ENCODE data around the gene P2RX4. TPM values are rescaled to one million over a fixed set of nuclear protein-coding genes. Genes with fewer than 3 reads are reported as not detected.

Gene P2RX4
- total and polyA plus RNA-seq, 2 donors (not counting 1 experiment from before 2014, with no cell fraction given), result 30.4 to 31.9 TPM

- no peak for TF ChIP-seq CTCF (IDR thresholded peaks at IDR 0.05)
- no peak for TF ChIP-seq EZH2 (IDR thresholded peaks at IDR 0.05; ENCODE audit: borderline replicate concordance, insufficient read depth, low read depth, low read length, poor library complexity, severe bottlenecking)
- no peak overlapping the region for H3K4me3 ChIP-seq (ENCODE audit: control extremely low read depth in 1 of 5, extremely low read depth in 1 of 5, insufficient read depth in 1 of 5, low read depth in 2 of 5, low read length in 4 of 5)
- no peaks in the 10 kb centered on the region for H3K27me3 Mint-ChIP-seq
- ATAC-seq (ENCODE audit: low read depth) (no peak), DNase-seq (no peak)
- H3K27ac Mint-ChIP-seq, result no peak overlapping the region
- CTCF ChIA-PET, result no interaction called here
- peaks cover 10% of the 10 kb centered on the region for H3K79me2 ChIP-seq (ENCODE audit: control insufficient read depth, insufficient read depth, low read length)
- peaks cover 4 to 9% of the 10 kb centered on the region in 2 donors for H3K4me1 ChIP-seq (ENCODE audit: control insufficient read depth in 2 of 2, insufficient read depth in 2 of 2, low read length in 2 of 2)
- no peaks in the 10 kb centered on the region for H3K27me3 ChIP-seq (replicated peaks in 1 of 4; ENCODE audit: control extremely low read depth in 1 of 4, control insufficient read depth in 3 of 4, insufficient read depth in 4 of 4, low read length in 3 of 4)
- POLR2A ChIA-PET, result interaction anchor here (0.6 to 1.3 kb wide), 2 partner anchors 8 to 471 kb away, joined by 3 to 6 read pairs; no protein-coding TSS in a partner anchor
- H3K9me3 ChIP-seq (ENCODE audit: control extremely low read depth in 1 of 3, control insufficient read depth in 2 of 3, insufficient read depth in 1 of 3, low read length in 2 of 3), result no peaks in the 10 kb centered on the region
- no peaks in the 10 kb centered on the region for H4K20me1 ChIP-seq (ENCODE audit: control insufficient read depth, insufficient read depth, low read length, poor library complexity, severe bottlenecking)
- no peak overlapping the region for H3K4me2 ChIP-seq (replicated peaks; ENCODE audit: low read depth, low read length, poor library complexity, severe bottlenecking)
- H3K36me3 ChIP-seq (replicated peaks in 1 of 2; ENCODE audit: control extremely low read depth in 1 of 2, control insufficient read depth in 1 of 2, extremely low read depth in 1 of 2, insufficient read depth in 2 of 2, low read length in 1 of 2), result peaks cover 2 to 6% of the 10 kb centered on the region in 2 experiments
- WGBS (ENCODE audit: insufficient coverage), result 99% methylated on average over 7 of the region's 14 CpGs
- intact Hi-C loops (cut with micrococcal nuclease), result no loop called here
- H3K9me3 Mint-ChIP-seq (ENCODE audit: insufficient read depth), result no peaks in the 10 kb centered on the region
- no peak overlapping the region for H3K9ac ChIP-seq (ENCODE audit: low read length)
- no peak overlapping the region for H3K4me3 Mint-ChIP-seq
- H2AFZ ChIP-seq (ENCODE audit: insufficient read depth, low read depth, low read length, poor library complexity, severe bottlenecking), result no peak overlapping the region
- no peak overlapping the region for H3K27ac ChIP-seq (ENCODE audit: low read length in 2 of 2)
- H3K4me1 Mint-ChIP-seq, result peaks cover 11% of the 10 kb centered on the region
Observed at GRCh38 chr12:121214855-121215745, 5.2 kb downstream of the P2RX4 start.

GRCh38 chr12:121216102-121216501 is 6.2 kb downstream of the P2RX4 start:
- H2AFZ ChIP-seq (ENCODE audit: insufficient read depth, low read depth, low read length, poor library complexity, severe bottlenecking), result no peak overlapping the region
- no peak for DNase-seq
- ChIA-PET POLR2A (interaction anchor here (0.6 kb wide), 1 partner anchor 91 kb away, joined by 3 read pairs; no protein-coding TSS in a partner anchor), CTCF (interaction anchor here (1.6 kb wide), 1 partner anchor 15 kb away, joined by 6 read pairs; no protein-coding TSS in a partner anchor)
- Mint-ChIP-seq H3K4me1 (peaks cover 7% of the 10 kb centered on the region), H3K27me3 (no peaks in the 10 kb centered on the region), H3K9me3 (ENCODE audit: insufficient read depth) (no peaks in the 10 kb centered on the region), H3K27ac (no peak overlapping the region), H3K4me3 (no peak overlapping the region)
- H3K9ac ChIP-seq (ENCODE audit: low read length), result no peak overlapping the region
- H3K9me3 ChIP-seq (ENCODE audit: control extremely low read depth in 1 of 3, control insufficient read depth in 2 of 3, insufficient read depth in 1 of 3, low read length in 2 of 3), result no peaks in the 10 kb centered on the region
- ATAC-seq (ENCODE audit: low read depth), result no peak
- H3K27me3 ChIP-seq (replicated peaks in 1 of 4; ENCODE audit: control extremely low read depth in 1 of 4, control insufficient read depth in 3 of 4, insufficient read depth in 4 of 4, low read length in 3 of 4), result no peaks in the 10 kb centered on the region
- intact Hi-C loops (cut with micrococcal nuclease), result no loop called here
- peaks cover 1% of the 10 kb centered on the region for H3K79me2 ChIP-seq (ENCODE audit: control insufficient read depth, insufficient read depth, low read length)
- TF ChIP-seq CTCF (IDR thresholded peaks at IDR 0.05), result no peak
- no peak for TF ChIP-seq EZH2 (IDR thresholded peaks at IDR 0.05; ENCODE audit: borderline replicate concordance, insufficient read depth, low read depth, low read length, poor library complexity, severe bottlenecking)
- no peaks in the 10 kb centered on the region for H4K20me1 ChIP-seq (ENCODE audit: control insufficient read depth, insufficient read depth, low read length, poor library complexity, severe bottlenecking)
- peaks cover 0 to 1% of the 10 kb centered on the region in 2 donors for H3K4me1 ChIP-seq (ENCODE audit: control insufficient read depth in 2 of 2, insufficient read depth in 2 of 2, low read length in 2 of 2)
- WGBS (ENCODE audit: insufficient coverage), result 100% methylated on average over 2 of the region's 4 CpGs
- no peak overlapping the region for H3K27ac ChIP-seq (ENCODE audit: low read length in 2 of 2)
- H3K4me2 ChIP-seq (replicated peaks; ENCODE audit: low read depth, low read length, poor library complexity, severe bottlenecking), result no peak overlapping the region
- no peak overlapping the region for H3K4me3 ChIP-seq (ENCODE audit: control extremely low read depth in 1 of 5, extremely low read depth in 1 of 5, insufficient read depth in 1 of 5, low read depth in 2 of 5, low read length in 4 of 5)
- peaks cover 2 to 6% of the 10 kb centered on the region in 2 experiments for H3K36me3 ChIP-seq (replicated peaks in 1 of 2; ENCODE audit: control extremely low read depth in 1 of 2, control insufficient read depth in 1 of 2, extremely low read depth in 1 of 2, insufficient read depth in 2 of 2, low read length in 1 of 2)

Data from B cell (primary cell).